H9 (cell line): ENCODE measurements around the gene LAMA5. TPM values are rescaled to one million over a fixed set of nuclear protein-coding genes. Genes with fewer than 3 reads are reported as not detected.

Source experiments
- DNase-seq: peaks from one replicate; pipeline ENCODE4 v3.0.0-alpha.2; 2017
- H2AFZ ChIP-seq: one replicate; pipeline ENCODE4 v1.6.1; 2013; ENCODE audit warnings: mild to moderate bottlenecking, low read length, control low read depth, moderate library complexity
- H2AK5ac ChIP-seq: 2 replicates; pipeline ENCODE4 v1.6.1; 2013; ENCODE audit warnings: low read length, control low read depth, mixed read lengths; ENCODE audit not compliant: insufficient read length
- H2BK120ac ChIP-seq: one replicate; pipeline ENCODE4 v1.6.1; 2013; ENCODE audit warnings: low read depth, mild to moderate bottlenecking, low read length, control low read depth, inconsistent platforms; ENCODE audit not compliant: poor library complexity, severe bottlenecking
- H2BK12ac ChIP-seq: 2 replicates; pipeline ENCODE4 v1.6.1; 2013; ENCODE audit warnings: low read length, control low read depth, mixed read lengths, low read depth; ENCODE audit not compliant: insufficient read length
- H2BK15ac ChIP-seq: 2 replicates; pipeline ENCODE4 v1.6.1; 2013; ENCODE audit warnings: low read depth, low read length, control low read depth
- H2BK20ac ChIP-seq: one replicate; pipeline ENCODE4 v1.6.1; 2013; ENCODE audit warnings: low read depth, mild to moderate bottlenecking, low read length, control low read depth, inconsistent platforms; ENCODE audit not compliant: poor library complexity, severe bottlenecking
- H2BK5ac ChIP-seq: 2 replicates; pipeline ENCODE4 v1.6.1; 2013; ENCODE audit warnings: low read length, control low read depth, mixed read lengths; ENCODE audit not compliant: insufficient read length
- H3K14ac ChIP-seq: 2 replicates; pipeline ENCODE4 v1.6.1; 2013; ENCODE audit warnings: low read length, control low read depth; ENCODE audit not compliant: insufficient read depth
- H3K18ac ChIP-seq: 2 replicates; pipeline ENCODE4 v1.6.1; 2013; ENCODE audit warnings: low read depth, mild to moderate bottlenecking, mixed read lengths, low read length, control low read depth; ENCODE audit not compliant: insufficient read length
- H3K23ac ChIP-seq: 2 replicates; pipeline ENCODE4 v1.6.1; 2013; ENCODE audit warnings: low read length, control low read depth, mixed read lengths, low read depth; ENCODE audit not compliant: insufficient read length
- H3K23me2 ChIP-seq: 2 replicates; pipeline ENCODE4 v1.6.1; 2013; ENCODE audit warnings: low read depth, mild to moderate bottlenecking, mixed read lengths, low read length, control low read depth; ENCODE audit not compliant: insufficient read length, poor library complexity, severe bottlenecking
- H3K27ac ChIP-seq: 2 replicates; pipeline ENCODE4 v1.5.1; 2013; ENCODE audit warnings: low read length, control low read depth, mixed read lengths, low read depth; ENCODE audit not compliant: insufficient read length
- H3K27me3 ChIP-seq: 2 replicates; pipeline ENCODE4 v1.6.1; 2013; ENCODE audit warnings: low read length, control low read depth, inconsistent platforms; ENCODE audit not compliant: insufficient read depth
- H3K4ac ChIP-seq: 2 replicates; pipeline ENCODE4 v1.6.1; 2013; ENCODE audit warnings: low read depth, mild to moderate bottlenecking, control low read depth, inconsistent platforms, low read length, moderate library complexity
- H3K4me1 ChIP-seq: 2 replicates; pipeline ENCODE4 v1.6.1; 2013; ENCODE audit warnings: low read length, control low read depth, inconsistent platforms; ENCODE audit not compliant: insufficient read depth
- H3K4me2 ChIP-seq: 2 replicates; pipeline ENCODE4 v1.6.1; 2013; ENCODE audit warnings: low read length, control low read depth, mixed read lengths; ENCODE audit not compliant: insufficient read length, insufficient read depth
- H3K56ac ChIP-seq: 2 replicates; pipeline ENCODE4 v1.6.1; 2013; ENCODE audit warnings: low read depth, mild to moderate bottlenecking, mixed read lengths, low read length, control low read depth; ENCODE audit not compliant: insufficient read length
- H3K79me1 ChIP-seq: 2 replicates; pipeline ENCODE4 v1.6.1; 2013; ENCODE audit warnings: low read depth, mild to moderate bottlenecking, moderate library complexity, low read length, control low read depth, inconsistent platforms; ENCODE audit not compliant: insufficient read depth, poor library complexity, severe bottlenecking
- H3K79me2 ChIP-seq: 2 replicates; pipeline ENCODE4 v1.6.1; 2013; ENCODE audit warnings: low read length, control low read depth, inconsistent platforms; ENCODE audit not compliant: insufficient read depth
- H3K9ac ChIP-seq: 2 replicates; pipeline ENCODE4 v1.6.1; 2013; ENCODE audit warnings: low read length, control low read depth, mixed read lengths; ENCODE audit not compliant: insufficient read length; ENCODE audit errors: extremely low read depth
- H3K9me3 ChIP-seq: one replicate; pipeline ENCODE4 v1.6.1; 2013; ENCODE audit warnings: low read depth, low read length, inconsistent platforms; ENCODE audit not compliant: control insufficient read depth
- H3T11ph ChIP-seq: one replicate; pipeline ENCODE4 v1.6.1; 2013; ENCODE audit warnings: mild to moderate bottlenecking, low read length, control low read depth, inconsistent platforms
- H4K20me1 ChIP-seq: one replicate; pipeline ENCODE4 v1.6.1; 2013; ENCODE audit not compliant: control insufficient read depth, insufficient read length, insufficient read depth
- H4K5ac ChIP-seq: 2 replicates; pipeline ENCODE4 v1.6.1; 2013; ENCODE audit warnings: low read depth, mild to moderate bottlenecking, mixed read lengths, low read length, control low read depth; ENCODE audit not compliant: insufficient read length
- H4K8ac ChIP-seq: replicated peaks from 2 replicates; pipeline ENCODE4 v1.6.1; 2013; ENCODE audit warnings: low read length, control low read depth, mixed read lengths, low read depth; ENCODE audit not compliant: insufficient read length
- H4K91ac ChIP-seq: 2 replicates; pipeline ENCODE4 v1.6.1; 2013; ENCODE audit warnings: low read depth, mild to moderate bottlenecking, moderate library complexity, mixed read lengths, low read length, control low read depth; ENCODE audit not compliant: insufficient read length
- H3K27ac Mint-ChIP-seq, 3 experiments: 2 replicates in 2 of 3; 3 replicates in 1 of 3; pipeline ENCODE4 v1.8.0; 2020 to 2021; ENCODE audit warnings: mixed read lengths in 3 of 3, mild to moderate bottlenecking in 1 of 3, moderate library complexity in 1 of 3
- H3K27me3 Mint-ChIP-seq: 2 replicates; pipeline ENCODE4 v1.8.0; 2021; ENCODE audit warnings: low read depth, mild to moderate bottlenecking, moderate library complexity, mixed read lengths
- H3K36me3 Mint-ChIP-seq, 3 experiments: 2 replicates in 2 of 3; 3 replicates in 1 of 3; pipeline ENCODE4 v1.8.0; 2020 to 2021; ENCODE audit warnings: low read depth in 3 of 3, mixed read lengths in 3 of 3; ENCODE audit not compliant: insufficient read depth in 1 of 3
- H3K4me1 Mint-ChIP-seq, 2 experiments: 2 replicates each; pipeline ENCODE4 v1.8.0; 2020; ENCODE audit warnings: mixed read lengths in 2 of 2
- H3K4me3 Mint-ChIP-seq, 2 experiments: 2 replicates in 1 of 2; 3 replicates in 1 of 2; pipeline ENCODE4 v1.8.0; 2020 to 2021; ENCODE audit warnings: mild to moderate bottlenecking in 2 of 2, mixed read lengths in 2 of 2, moderate library complexity in 1 of 2
- H3K9me3 Mint-ChIP-seq, 2 experiments: 2 replicates in 1 of 2; 3 replicates in 1 of 2; pipeline ENCODE4 v1.8.0; 2020; ENCODE audit warnings: mild to moderate bottlenecking in 2 of 2, mixed read lengths in 2 of 2, moderate library complexity in 1 of 2
- WGBS: extraction: QIAGEN DNeasy Blood & Tissue Kit; methylation state at CpG from one replicate; pipeline ENCODE4 v1.1.7; 2013; ENCODE audit warnings: missing lambda C conversion rate, low lambda C conversion rate, mixed read lengths; ENCODE audit not compliant: insufficient read length; ENCODE audit errors: extremely low coverage; 5-methylcytosine and 5-hydroxymethylcytosine counted together
- total RNA-seq: library from RNA; stranded (reverse); gene quantifications from 2 replicates; pipeline ENCODE4 v1.2.1, GENCODE V29; 2021
- TF ChIP-seq, protein P1 (sequence below): fragments of 200-600 bp; sonication (generic); conservative IDR thresholded peaks from 3 replicates; pipeline ENCODE4 v1.8.0; 2021; ENCODE audit warnings: antibody characterized with exemption, mild to moderate bottlenecking

LAMA5 gene
- total RNA-seq, 1 experiment from 2014 or later = 200 TPM

- peak overlapping the region; percentile 44 for H2AK5ac ChIP-seq
- peak overlapping the region; percentile 62; the same call in 1 of the 2 replicates for H3K4ac ChIP-seq
- no CpG with 5 or more reads among the region's 20 CpGs for WGBS
- no peak overlapping the region for H3K23ac ChIP-seq
- H2BK12ac ChIP-seq = peak overlapping the region; percentile 78
- peak overlapping the region; percentile 73 for H3K18ac ChIP-seq
- H3K79me2 ChIP-seq = peaks cover 10% of the 10 kb centered on the region; the same call in 1 of the 2 replicates
- H3K27ac Mint-ChIP-seq = peak overlapping the region; percentile 96 to 98 (median 97); a peak in 6 of 7 replicates
- no peak overlapping the region for H2BK15ac ChIP-seq
- H3K4me3 Mint-ChIP-seq = peak overlapping the region in 1 of 2 experiments; percentile 45; a peak in 1 of 5 replicates
- no peaks in the 10 kb centered on the region for H3K27me3 Mint-ChIP-seq
- peaks cover 31 to 57% of the 10 kb centered on the region in 2 experiments for H3K4me1 Mint-ChIP-seq
- H3K9ac ChIP-seq = no peak overlapping the region
- H2AFZ ChIP-seq = no peak overlapping the region
- H3K9me3 Mint-ChIP-seq = no peaks in the 10 kb centered on the region
- peaks cover 15% of the 10 kb centered on the region for H3K23me2 ChIP-seq
- H3K79me1 ChIP-seq = peaks cover 3% of the 10 kb centered on the region
- H3K4me2 ChIP-seq = no peak overlapping the region
- TF ChIP-seq, protein P1, sequence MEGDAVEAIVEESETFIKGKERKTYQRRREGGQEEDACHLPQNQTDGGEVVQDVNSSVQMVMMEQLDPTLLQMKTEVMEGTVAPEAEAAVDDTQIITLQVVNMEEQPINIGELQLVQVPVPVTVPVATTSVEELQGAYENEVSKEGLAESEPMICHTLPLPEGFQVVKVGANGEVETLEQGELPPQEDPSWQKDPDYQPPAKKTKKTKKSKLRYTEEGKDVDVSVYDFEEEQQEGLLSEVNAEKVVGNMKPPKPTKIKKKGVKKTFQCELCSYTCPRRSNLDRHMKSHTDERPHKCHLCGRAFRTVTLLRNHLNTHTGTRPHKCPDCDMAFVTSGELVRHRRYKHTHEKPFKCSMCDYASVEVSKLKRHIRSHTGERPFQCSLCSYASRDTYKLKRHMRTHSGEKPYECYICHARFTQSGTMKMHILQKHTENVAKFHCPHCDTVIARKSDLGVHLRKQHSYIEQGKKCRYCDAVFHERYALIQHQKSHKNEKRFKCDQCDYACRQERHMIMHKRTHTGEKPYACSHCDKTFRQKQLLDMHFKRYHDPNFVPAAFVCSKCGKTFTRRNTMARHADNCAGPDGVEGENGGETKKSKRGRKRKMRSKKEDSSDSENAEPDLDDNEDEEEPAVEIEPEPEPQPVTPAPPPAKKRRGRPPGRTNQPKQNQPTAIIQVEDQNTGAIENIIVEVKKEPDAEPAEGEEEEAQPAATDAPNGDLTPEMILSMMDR = peak; percentile 45; the same call in 2 of the 3 replicates
- no peak overlapping the region for H2BK20ac ChIP-seq
- peak; percentile 73 for DNase-seq
- H3T11ph ChIP-seq = no peak overlapping the region
- no peak overlapping the region for H3K56ac ChIP-seq
- peaks cover 0 to 4% (median 2%) of the 10 kb centered on the region in 3 experiments; a peak in 4 of 7 replicates for H3K36me3 Mint-ChIP-seq
- H2BK5ac ChIP-seq = no peak overlapping the region
- H3K4me1 ChIP-seq = peaks cover 5% of the 10 kb centered on the region; the same call in 1 of the 2 replicates
- no peaks in the 10 kb centered on the region for H4K20me1 ChIP-seq
- H4K91ac ChIP-seq = peak overlapping the region; percentile 85
- H3K9me3 ChIP-seq = no peaks in the 10 kb centered on the region
- no peaks in the 10 kb centered on the region for H3K27me3 ChIP-seq
- no peak overlapping the region for H3K14ac ChIP-seq
- peak overlapping the region; percentile 10 for H3K27ac ChIP-seq
- no peak overlapping the region for H2BK120ac ChIP-seq
- H4K8ac ChIP-seq = no peak overlapping the region
- H4K5ac ChIP-seq = no peak overlapping the region
Measured at GRCh38 chr20:62362991-62363919, 3.9 kb downstream of the LAMA5 start.
